GM19372 (cell line): ENCODE results near the gene MLLT6.

Experiments
- ATAC-seq: cut with Tn5 transposase; IDR thresholded peaks from one replicate; pipeline ENCODE4 v1.9.1; 2021; ENCODE audit warnings: mild to moderate bottlenecking, low read depth, moderate library complexity; ENCODE audit not compliant: unreplicated experiment

Gene MLLT6

GRCh38 chr17:38704606-38705522 lies at the start of gene MLLT6:
TSS of gene MLLT6 (plus strand) at chr17:38705273. CDS start at chr17:38705633, 360 bp downstream.
- ATAC-seq: no peak

GRCh38 chr17:38656959-38657823 lies 47.9 kb upstream of the MLLT6 start:
- no peak for ATAC-seq

GRCh38 chr17:38657824-38658740 lies 47.0 kb upstream of the MLLT6 start:
- ATAC-seq: no peak

- no peak for ATAC-seq
Observed at GRCh38 chr17:38658741-38659345, 46.2 kb upstream of the MLLT6 start.

GRCh38 chr17:38659415-38659814 lies 45.7 kb upstream of the MLLT6 start:
- no peak for ATAC-seq

- ATAC-seq: no peak
Observed at GRCh38 chr17:38660097-38661025, 44.7 kb upstream of the MLLT6 start.

- no peak for ATAC-seq
Observed at GRCh38 chr17:38663125-38663751, 41.8 kb upstream of the MLLT6 start.

- ATAC-seq: no peak
Observed at GRCh38 chr17:38663964-38664644, 41.0 kb upstream of the MLLT6 start.

- ATAC-seq: no peak
Observed at GRCh38 chr17:38667099-38667786, 37.8 kb upstream of the MLLT6 start.

- no peak for ATAC-seq
Observed at GRCh38 chr17:38667787-38668122, 37.3 kb upstream of the MLLT6 start.

- no peak for ATAC-seq
Observed at GRCh38 chr17:38669520-38669919, 35.6 kb upstream of the MLLT6 start.

GRCh38 chr17:38671939-38672720 lies 32.9 kb upstream of the MLLT6 start:
- ATAC-seq: no peak

GRCh38 chr17:38672788-38673706 lies 32.0 kb upstream of the MLLT6 start:
- no peak for ATAC-seq

GRCh38 chr17:38673707-38674013 lies 31.4 kb upstream of the MLLT6 start:
- no peak for ATAC-seq

GRCh38 chr17:38674014-38674748 lies 30.9 kb upstream of the MLLT6 start:
- peak; percentile 15 for ATAC-seq
